Ascending aorta (tissue), 2 donors: ENCODE measurements around the gene ENTREP3. TPM values are rescaled to one million over a fixed set of nuclear protein-coding genes. Genes with fewer than 3 reads are reported as not detected.
A peak's percentile ranks its signal among the peaks of the same experiment; 100 is the strongest.

Experiments
- DNase-seq, 2 donors: peaks; one replicate each; pipeline ENCODE4 v3.0.0-alpha.2; 2019; ENCODE audit warnings: low spot score in 2 of 2
- H3K27ac ChIP-seq, 2 donors: fragments of 200-600 bp; sonication (generic); one replicate each; pipeline ENCODE4 v1.5.1; 2016 to 2017; ENCODE audit warnings: mild to moderate bottlenecking in 1 of 2
- H3K27me3 ChIP-seq: fragments of 200-600 bp; sonication (generic); one replicate; pipeline ENCODE4 v1.5.1; 2017
- H3K36me3 ChIP-seq, 2 donors: fragments of 200-600 bp; sonication (generic); one replicate each; pipeline ENCODE4 v1.5.1; 2016
- H3K4me1 ChIP-seq, 2 donors: fragments of 200-600 bp; sonication (generic); one replicate each; pipeline ENCODE4 v1.5.1; 2016 to 2017; ENCODE audit warnings: mild to moderate bottlenecking in 1 of 2
- H3K4me3 ChIP-seq, 2 donors: fragments of 200-600 bp; sonication (generic); one replicate each; pipeline ENCODE4 v1.5.1; 2016 to 2017; ENCODE audit warnings: mild to moderate bottlenecking in 1 of 2
- H3K9me3 ChIP-seq, 2 donors: fragments of 200-600 bp; sonication (generic); one replicate each; pipeline ENCODE4 v1.5.1; 2016
- CTCF ChIP-seq, 3 experiments: fragments of 200-600 bp in 2 of 3; fragments of 450-650 bp in 1 of 3; sonication (generic) in 2 of 3; IDR thresholded peaks; one replicate each; pipeline ENCODE4 v1.5.1; 2016 to 2019; ENCODE audit warnings: antibody characterized with exemption in 3 of 3, mild to moderate bottlenecking in 1 of 3, moderate library complexity in 1 of 3
- intact Hi-C: fragments of 100-400 bp; cut with DNase I; formaldehyde crosslinking; loops from one replicate; pipeline ENCODE4 v1.15.1; 2023
- total RNA-seq: library from RNA; depleted of rRNA; stranded (reverse); fragments of >200 nt; gene quantifications from one replicate; pipeline ENCODE4 v1.1.0, GENCODE V29; 2016

ENTREP3 gene
- total RNA-seq, 1 donor from 2014 or later = 34.5 TPM

GRCh38 chr1:155261852-155262673 is 6.8 kb upstream of the ENTREP3 start, which contains the start of gene SCAMP3:
SCAMP3 (minus strand) TSS chr1:155262360; CDS start chr1:155262151, 209 bp downstream.
- peaks cover 37 to 62% of the 10 kb centered on the region in 2 donors for H3K36me3 ChIP-seq
- H3K27ac ChIP-seq = peak within 1 kb of the TSS; percentile 79 to 82
- TF ChIP-seq CTCF (IDR thresholded peaks at IDR 0.05) = no peak
- H3K4me1 ChIP-seq = peaks cover 7 to 13% of the 10 kb centered on the region in 2 donors
- H3K27me3 ChIP-seq = no peaks in the 10 kb centered on the region
- DNase-seq = peak; percentile 88 to 98
- peak within 1 kb of the TSS; percentile 58 to 69 for H3K4me3 ChIP-seq
- intact Hi-C loops = loop anchor here (1.0 kb wide), 1 partner anchor 11 kb away; the partner anchor contains the start of gene CLK2
- H3K9me3 ChIP-seq = no peaks in the 10 kb centered on the region

- intact Hi-C loops = no loop called here
- TF ChIP-seq CTCF (IDR thresholded peaks at IDR 0.05) = no peak
- peaks cover 32 to 57% of the 10 kb centered on the region in 2 donors for H3K36me3 ChIP-seq
These were observed 6.2 kb upstream of the ENTREP3 start for GRCh38 chr1:155261493-155261851.

GRCh38 chr1:155260276-155260675 is 5.0 kb upstream of the ENTREP3 start:
- H3K36me3 ChIP-seq = peaks cover 21 to 46% of the 10 kb centered on the region in 2 donors
- intact Hi-C loops = no loop called here
- H3K4me3 ChIP-seq = no peak overlapping the region
- no peak for DNase-seq
- no peak overlapping the region for H3K27ac ChIP-seq
- no peak for TF ChIP-seq CTCF (IDR thresholded peaks at IDR 0.05)
- no peaks in the 10 kb centered on the region for H3K9me3 ChIP-seq
- no peaks in the 10 kb centered on the region for H3K27me3 ChIP-seq
- H3K4me1 ChIP-seq = peaks cover 7 to 20% of the 10 kb centered on the region in 2 donors

More at GRCh38 chr1:155261493-155261851, 6.2 kb upstream of the ENTREP3 start:
- Histone ChIP-seq H3K9me3 (no peaks in the 10 kb centered on the region), H3K4me1 (peaks cover 7 to 13% of the 10 kb centered on the region in 2 donors), H3K4me3 (peak overlapping the region; percentile 58 to 69), H3K27ac (peak overlapping the region; percentile 79 to 82), H3K27me3 (no peaks in the 10 kb centered on the region)
- no peak for DNase-seq

- intact Hi-C loops = loop anchor here (5.0 kb wide), 1 partner anchor 121 kb away; no protein-coding TSS in a partner anchor
- TF ChIP-seq CTCF (IDR thresholded peaks at IDR 0.05) = no peak
- DNase-seq = no peak
- H3K4me1 ChIP-seq = peaks cover 15 to 23% of the 10 kb centered on the region in 2 donors
- H3K36me3 ChIP-seq = peaks cover 6 to 22% of the 10 kb centered on the region in 2 donors
- peak overlapping the region; percentile 82 to 83 for H3K4me3 ChIP-seq
- H3K9me3 ChIP-seq = no peaks in the 10 kb centered on the region
- H3K27me3 ChIP-seq = no peaks in the 10 kb centered on the region
- H3K27ac ChIP-seq = peak overlapping the region; percentile 97 to 98
These were observed 972 bp upstream of the ENTREP3 start for GRCh38 chr1:155256058-155256852.

GRCh38 chr1:155254714-155255242 is 505 bp downstream of the ENTREP3 start:
- no peak for TF ChIP-seq CTCF (IDR thresholded peaks at IDR 0.05)
- H3K4me3 ChIP-seq = peak overlapping the region; percentile 82 to 83
- peaks cover 6 to 16% of the 10 kb centered on the region in 2 donors for H3K36me3 ChIP-seq
- H3K27ac ChIP-seq = peak overlapping the region; percentile 97 to 98
- H3K4me1 ChIP-seq = peaks cover 16 to 27% of the 10 kb centered on the region in 2 donors
- intact Hi-C loops = loop anchor here (1.0 to 5.0 kb wide), 3 partner anchors 23 to 123 kb away; partner anchors contain the start of gene HCN3
- DNase-seq = no peak
- no peaks in the 10 kb centered on the region for H3K27me3 ChIP-seq
- H3K9me3 ChIP-seq = no peaks in the 10 kb centered on the region
